Neural crest cell (in vitro differentiated cells): Measurements from ENCODE around the gene TAF5L. TPM values are rescaled to one million over a fixed set of nuclear protein-coding genes. Genes with fewer than 3 reads are reported as not detected.

Source experiments
- DNase-seq: peaks from one replicate; pipeline ENCODE4 v3.0.0; 2021; ENCODE audit warnings: low read depth, mixed read lengths, low spot score
- H3K27ac Mint-ChIP-seq: one replicate; pipeline ENCODE4 v1.8.0; 2021; ENCODE audit warnings: mild to moderate bottlenecking, mixed read lengths; ENCODE audit not compliant: unreplicated experiment
- H3K27me3 Mint-ChIP-seq: 2 replicates; pipeline ENCODE4 v1.8.0; 2021; ENCODE audit warnings: low read depth, mild to moderate bottlenecking, mixed read lengths
- H3K36me3 Mint-ChIP-seq: 2 replicates; pipeline ENCODE4 v1.8.0; 2021; ENCODE audit warnings: low read depth, mild to moderate bottlenecking, mixed read lengths
- H3K4me1 Mint-ChIP-seq: 2 replicates; pipeline ENCODE4 v1.8.0; 2021; ENCODE audit warnings: mixed read lengths
- H3K4me3 Mint-ChIP-seq: one replicate; pipeline ENCODE4 v1.8.0; 2021; ENCODE audit warnings: mild to moderate bottlenecking, mixed read lengths
- H3K9me3 Mint-ChIP-seq: 2 replicates; pipeline ENCODE4 v1.8.0; 2021; ENCODE audit warnings: mixed read lengths
- CTCF ChIP-seq: fragments of 200-600 bp; sonication (generic); conservative IDR thresholded peaks from 2 replicates; pipeline ENCODE4 v1.5.0; 2021; ENCODE audit warnings: antibody characterized with exemption, mild to moderate bottlenecking
- total RNA-seq: library from RNA; stranded (reverse); gene quantifications from 2 replicates; pipeline ENCODE4 v1.2.1, GENCODE V29; 2021

Gene TAF5L
- total RNA-seq, 1 donor from 2014 or later: 29.7 TPM

- no peaks in the 10 kb centered on the region for H3K9me3 Mint-ChIP-seq
- DNase-seq: no peak
- peaks cover 15% of the 10 kb centered on the region for H3K36me3 Mint-ChIP-seq
- H3K4me3 Mint-ChIP-seq: no peak overlapping the region
- peak overlapping the region; percentile 28 for H3K27ac Mint-ChIP-seq
- TF ChIP-seq CTCF: no peak
- no peaks in the 10 kb centered on the region for H3K27me3 Mint-ChIP-seq
- H3K4me1 Mint-ChIP-seq: no peaks in the 10 kb centered on the region
Observed at GRCh38 chr1:229607370-229607769, 18.6 kb downstream of the TAF5L start.

GRCh38 chr1:229603371-229604005 lies 22.4 kb downstream of the TAF5L start:
- no peak for TF ChIP-seq CTCF
- peaks cover 21% of the 10 kb centered on the region for H3K36me3 Mint-ChIP-seq
- H3K9me3 Mint-ChIP-seq: no peaks in the 10 kb centered on the region
- no peak overlapping the region for H3K4me3 Mint-ChIP-seq
- no peaks in the 10 kb centered on the region for H3K4me1 Mint-ChIP-seq
- DNase-seq: no peak
- H3K27ac Mint-ChIP-seq: no peak overlapping the region
- no peaks in the 10 kb centered on the region for H3K27me3 Mint-ChIP-seq

GRCh38 chr1:229600229-229600628 lies 25.7 kb downstream of the TAF5L start:
- TF ChIP-seq CTCF: no peak
- peaks cover 13% of the 10 kb centered on the region for H3K36me3 Mint-ChIP-seq
- no peak overlapping the region for H3K27ac Mint-ChIP-seq
- no peaks in the 10 kb centered on the region for H3K4me1 Mint-ChIP-seq
- H3K4me3 Mint-ChIP-seq: no peak overlapping the region
- no peaks in the 10 kb centered on the region for H3K9me3 Mint-ChIP-seq
- DNase-seq: no peak
- H3K27me3 Mint-ChIP-seq: no peaks in the 10 kb centered on the region

- no peak for DNase-seq
- no peak overlapping the region for H3K27ac Mint-ChIP-seq
- H3K27me3 Mint-ChIP-seq: no peaks in the 10 kb centered on the region
- TF ChIP-seq CTCF: no peak
- H3K4me3 Mint-ChIP-seq: no peak overlapping the region
- peaks cover 11% of the 10 kb centered on the region for H3K36me3 Mint-ChIP-seq
- no peaks in the 10 kb centered on the region for H3K4me1 Mint-ChIP-seq
- H3K9me3 Mint-ChIP-seq: no peaks in the 10 kb centered on the region
Observed at GRCh38 chr1:229599218-229599954, 26.5 kb downstream of the TAF5L start.

- no peak for TF ChIP-seq CTCF
- H3K4me1 Mint-ChIP-seq: no peaks in the 10 kb centered on the region
- H3K9me3 Mint-ChIP-seq: no peaks in the 10 kb centered on the region
- no peaks in the 10 kb centered on the region for H3K27me3 Mint-ChIP-seq
- H3K27ac Mint-ChIP-seq: no peak overlapping the region
- DNase-seq: no peak
- H3K36me3 Mint-ChIP-seq: peaks cover 11% of the 10 kb centered on the region
- no peak overlapping the region for H3K4me3 Mint-ChIP-seq
Observed at GRCh38 chr1:229597877-229598276, 28.0 kb downstream of the TAF5L start.
